Left lung (tissue), 10 donors: ENCODE measurements around the gene GSN. TPM values are rescaled to one million over a fixed set of nuclear protein-coding genes. Genes with fewer than 3 reads are reported as not detected.

Source experiments
- ATAC-seq: fragments of 200-7000 bp; cut with Tn5 transposase; one replicate; pipeline ENCODE4 v1.9.1; 2020; ENCODE audit warnings: moderate library complexity
- DNase-seq, 4 donors: peaks; one replicate each; pipeline ENCODE4 v3.0.0-alpha.2; 2013 to 2020
- H3K27ac ChIP-seq, 2 donors: fragments of 200-600 bp; sonication (generic) in 1 of 2; one replicate each; pipeline versions ENCODE4 v1.5.0 to v1.8.0; 2020 to 2021
- H3K27me3 ChIP-seq, 2 donors: fragments of 200-600 bp; sonication (generic) in 1 of 2; one replicate each; pipeline versions ENCODE4 v1.5.0 to v1.8.0; 2020 to 2021
- H3K36me3 ChIP-seq, 2 donors: fragments of 200-600 bp; sonication (generic) in 1 of 2; one replicate each; pipeline versions ENCODE4 v1.5.0 to v1.8.0; 2020 to 2021
- H3K4me1 ChIP-seq, 2 donors: fragments of 200-600 bp; one replicate each; pipeline ENCODE4 v1.8.0; 2021
- H3K4me3 ChIP-seq, 2 donors: fragments of 200-600 bp; sonication (generic) in 1 of 2; one replicate each; pipeline versions ENCODE4 v1.5.0 to v1.8.0; 2020 to 2021; ENCODE audit warnings: mild to moderate bottlenecking in 1 of 2
- H3K9me3 ChIP-seq, 2 donors: fragments of 200-600 bp; sonication (generic) in 1 of 2; one replicate each; pipeline versions ENCODE4 v1.5.0 to v1.8.0; 2020 to 2021
- CTCF ChIP-seq, 2 donors: fragments of 200-600 bp; sonication (generic) in 1 of 2; IDR thresholded peaks; one replicate each; pipeline versions ENCODE4 v1.5.0 to v1.8.0; 2021; ENCODE audit warnings: antibody characterized with exemption in 2 of 2
- intact Hi-C, 2 donors: fragments of 100-400 bp; cut with DNase I; formaldehyde crosslinking; loops; one replicate each; pipeline versions ENCODE4 v1.11.2 to v1.14.2; 2022
- polyA plus RNA-seq, 6 donors: library from polyadenylated mRNA; unstranded; fragments of 120-200 nt; gene quantifications; one replicate each; pipeline ENCODE4 v1.2.1, GENCODE V29; 2013; ENCODE audit not compliant: insufficient read length in 6 of 6
- total RNA-seq, 2 donors: library from RNA; stranded (reverse); fragmentation: NEBNext Ultra II Directional; extraction: Animal tissue kit (Norgen Biotek cat#: 25700); gene quantifications; one replicate each; pipeline ENCODE4 v1.2.1, GENCODE V29; 2021
- donor health status: DM: no; HTN: yes; CAD: no.
- donor health status: DM: no; HTN: no; CAD: no.

The GSN gene
- total and polyA plus RNA-seq, 8 donors, result 43.0 to 485 (median 54.9) TPM

GRCh38 chr9:121283080-121283398, 15.1 kb downstream of the GSN start:
- Histone ChIP-seq H3K36me3 (no peaks in the 10 kb centered on the region), H3K27ac (peak overlapping the region; percentile 86 to 91), H3K4me1 (peaks cover 94 to 100% of the 10 kb centered on the region in 2 donors), H3K4me3 (no peak overlapping the region), H3K27me3 (no peaks in the 10 kb centered on the region), H3K9me3 (no peaks in the 10 kb centered on the region)
- no peak for TF ChIP-seq CTCF (IDR thresholded peaks at IDR 0.05)
- ATAC-seq (no peak), DNase-seq (no peak)
- intact Hi-C loops, result no loop called here

DNA sequence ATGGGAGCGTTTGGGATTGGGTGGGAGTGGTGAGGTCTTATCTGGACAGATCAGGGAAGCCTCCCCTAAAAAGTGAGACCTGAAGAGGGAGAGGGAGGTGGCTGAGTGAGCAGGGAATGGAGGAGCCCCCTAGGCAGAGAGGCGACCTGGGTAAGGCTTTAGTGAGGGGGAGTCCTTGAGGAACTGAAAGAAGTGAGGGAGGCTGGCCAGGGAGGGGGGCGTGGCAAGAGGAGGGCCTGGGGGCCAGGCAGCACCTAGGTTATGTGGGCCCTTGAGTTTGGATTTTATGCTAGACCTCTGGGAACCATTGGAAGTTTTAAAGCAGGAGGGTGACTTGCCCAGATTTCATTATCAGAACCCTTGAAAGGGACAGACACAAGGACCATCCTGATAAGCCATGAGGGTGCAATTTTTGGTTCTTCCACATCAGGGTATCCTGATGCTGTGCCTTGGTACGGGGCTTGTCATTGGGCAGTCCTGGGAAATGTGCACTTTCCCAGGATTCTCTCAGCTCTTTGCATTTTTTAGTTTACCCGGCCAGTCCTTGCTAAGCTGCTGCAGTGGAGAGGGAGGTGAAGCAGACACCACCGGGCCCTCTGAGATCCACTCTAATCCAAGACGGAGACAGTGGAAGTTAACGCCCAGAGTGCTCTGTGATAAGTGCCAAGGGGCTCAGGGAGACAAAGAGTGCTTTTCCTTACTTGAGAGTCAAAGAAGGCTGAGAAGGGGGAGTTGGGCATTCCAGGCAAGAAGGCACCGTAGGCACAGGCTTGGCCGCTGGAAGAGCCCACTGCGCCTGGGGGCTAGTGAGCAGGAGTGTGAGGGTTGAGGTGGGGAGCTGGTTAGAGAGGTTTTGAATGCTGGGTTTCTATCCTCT, 16.1 kb downstream of the GSN start:
- no peaks in the 10 kb centered on the region for H3K27me3 ChIP-seq
- DNase-seq (no peak), ATAC-seq (no peak)
- intact Hi-C loops, result no loop called here
- H3K4me1 ChIP-seq, result peaks cover 94 to 100% of the 10 kb centered on the region in 2 donors
- H3K27ac ChIP-seq, result peak overlapping the region; percentile 86 to 91
- no peak for TF ChIP-seq CTCF (IDR thresholded peaks at IDR 0.05)
- no peaks in the 10 kb centered on the region for H3K36me3 ChIP-seq
- H3K9me3 ChIP-seq, result no peaks in the 10 kb centered on the region
- no peak overlapping the region for H3K4me3 ChIP-seq

DNA sequence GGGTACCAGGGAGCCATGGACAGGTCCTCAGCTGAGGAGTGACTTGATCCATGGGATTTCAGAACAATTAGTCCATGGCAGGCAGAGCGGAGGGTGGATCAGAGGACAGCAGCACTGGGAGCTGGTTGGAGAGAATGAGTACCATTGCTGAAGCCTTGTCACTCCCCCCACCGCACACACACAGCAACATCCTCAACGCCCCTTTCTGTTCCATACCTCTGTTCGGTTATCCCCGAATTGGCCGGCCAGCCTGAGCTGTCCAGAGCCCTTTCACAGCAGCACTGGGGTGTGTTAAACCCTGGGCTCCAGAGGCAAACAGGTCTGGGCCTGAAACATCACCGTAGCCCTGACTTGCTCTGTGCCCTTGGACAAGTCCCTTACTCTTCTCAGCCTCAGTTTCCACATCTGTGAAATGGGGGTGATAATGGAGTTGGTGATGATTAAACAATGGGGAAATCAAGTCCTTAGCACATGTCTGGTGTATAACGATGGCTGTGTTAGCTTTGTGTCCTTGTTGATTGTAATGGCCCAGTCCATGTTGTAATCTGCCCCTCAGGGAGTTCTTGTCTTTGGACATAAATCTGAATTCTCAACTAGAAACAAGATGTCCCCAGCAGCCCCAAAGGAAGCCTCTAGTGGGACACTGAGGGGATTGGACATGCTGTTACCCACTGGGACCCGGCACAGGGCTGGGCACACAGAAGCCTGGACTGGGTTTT, 16.9 kb downstream of the GSN start:
- Histone ChIP-seq H3K9me3 (no peaks in the 10 kb centered on the region), H3K27me3 (no peaks in the 10 kb centered on the region), H3K27ac (peak overlapping the region; percentile 91 to 93), H3K36me3 (no peaks in the 10 kb centered on the region), H3K4me1 (peaks cover 92 to 100% of the 10 kb centered on the region in 2 donors), H3K4me3 (no peak overlapping the region)
- ATAC-seq (no peak), DNase-seq (no peak)
- TF ChIP-seq CTCF (IDR thresholded peaks at IDR 0.05), result no peak
- intact Hi-C loops, result no loop called here

- no peak for TF ChIP-seq CTCF (IDR thresholded peaks at IDR 0.05)
- Histone ChIP-seq H3K4me1 (peaks cover 82 to 95% of the 10 kb centered on the region in 2 donors), H3K9me3 (no peaks in the 10 kb centered on the region), H3K36me3 (no peaks in the 10 kb centered on the region), H3K4me3 (peak overlapping the region in 1 of 2 donors; percentile 10), H3K27ac (peak overlapping the region; percentile 91 to 93), H3K27me3 (no peaks in the 10 kb centered on the region)
- DNase-seq, result peak in 2 of 4 donors; percentile 25 to 63
- ATAC-seq, result peak; percentile 0
- intact Hi-C loops, result no loop called here
Observed at GRCh38 chr9:121285835-121286687, 18.1 kb downstream of the GSN start.
